ENCODE measurements around the gene SLC44A1.

SLC44A1 gene

DNA sequence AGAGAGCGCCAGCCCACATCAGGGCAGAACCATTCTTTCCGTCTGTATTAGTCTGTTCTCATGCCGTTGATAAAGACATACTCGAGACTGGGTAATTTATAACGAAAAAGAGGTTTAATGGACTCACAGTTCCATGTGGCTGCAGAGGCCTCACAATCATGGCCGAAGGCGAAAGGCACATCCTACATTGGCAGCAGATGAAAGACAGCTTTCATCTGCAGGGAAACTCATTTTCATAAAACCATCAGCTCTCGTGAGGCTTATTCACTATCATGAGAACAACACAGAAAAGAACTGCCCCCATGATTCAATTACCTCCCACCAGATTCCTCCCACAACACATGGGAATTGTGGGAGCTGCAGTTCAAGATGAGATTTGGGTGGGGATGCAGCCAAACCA, 198.7 kb downstream of the SLC44A1 start:
- TF ChIP-seq, protein P1, sequence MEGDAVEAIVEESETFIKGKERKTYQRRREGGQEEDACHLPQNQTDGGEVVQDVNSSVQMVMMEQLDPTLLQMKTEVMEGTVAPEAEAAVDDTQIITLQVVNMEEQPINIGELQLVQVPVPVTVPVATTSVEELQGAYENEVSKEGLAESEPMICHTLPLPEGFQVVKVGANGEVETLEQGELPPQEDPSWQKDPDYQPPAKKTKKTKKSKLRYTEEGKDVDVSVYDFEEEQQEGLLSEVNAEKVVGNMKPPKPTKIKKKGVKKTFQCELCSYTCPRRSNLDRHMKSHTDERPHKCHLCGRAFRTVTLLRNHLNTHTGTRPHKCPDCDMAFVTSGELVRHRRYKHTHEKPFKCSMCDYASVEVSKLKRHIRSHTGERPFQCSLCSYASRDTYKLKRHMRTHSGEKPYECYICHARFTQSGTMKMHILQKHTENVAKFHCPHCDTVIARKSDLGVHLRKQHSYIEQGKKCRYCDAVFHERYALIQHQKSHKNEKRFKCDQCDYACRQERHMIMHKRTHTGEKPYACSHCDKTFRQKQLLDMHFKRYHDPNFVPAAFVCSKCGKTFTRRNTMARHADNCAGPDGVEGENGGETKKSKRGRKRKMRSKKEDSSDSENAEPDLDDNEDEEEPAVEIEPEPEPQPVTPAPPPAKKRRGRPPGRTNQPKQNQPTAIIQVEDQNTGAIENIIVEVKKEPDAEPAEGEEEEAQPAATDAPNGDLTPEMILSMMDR (IDR thresholded peaks at IDR 0.05; ENCODE audit: control insufficient read depth, insufficient read depth, low read depth, low read length, missing control alignments) = no peak

DNA sequence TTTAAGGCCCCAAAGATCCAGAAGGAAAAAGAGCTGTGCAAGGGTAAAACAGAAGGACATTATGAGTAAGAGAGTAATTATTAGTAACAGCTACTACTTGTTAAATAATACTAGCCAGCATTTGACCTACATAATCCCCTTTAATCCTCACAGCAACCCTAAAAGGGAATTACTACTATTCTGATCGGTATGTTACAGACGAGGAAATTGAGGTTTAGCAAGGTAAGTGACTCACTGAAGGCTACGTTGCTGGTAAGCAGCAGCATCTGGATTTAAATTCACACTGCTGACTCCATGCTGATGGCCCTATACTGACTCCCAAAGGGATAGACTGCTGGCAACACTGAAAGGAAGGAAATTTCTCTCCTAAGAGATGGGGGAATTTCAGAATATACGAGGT, 199.7 kb downstream of the SLC44A1 start:
- TF ChIP-seq, protein P1 (IDR thresholded peaks at IDR 0.05; ENCODE audit: control insufficient read depth, insufficient read depth, low read depth, low read length, missing control alignments) = no peak
- no peak overlapping the region for H3K4me3 ChIP-seq (ENCODE audit: control insufficient read depth, low read depth, low read length)
- DNase-seq (ENCODE audit: low read depth) = no peak

More for the DNA sequence above, 198.7 kb downstream of the SLC44A1 start:
- no peak overlapping the region for H3K4me3 ChIP-seq (ENCODE audit: control insufficient read depth, low read depth, low read length)
- DNase-seq (ENCODE audit: low read depth) = no peak

DNA sequence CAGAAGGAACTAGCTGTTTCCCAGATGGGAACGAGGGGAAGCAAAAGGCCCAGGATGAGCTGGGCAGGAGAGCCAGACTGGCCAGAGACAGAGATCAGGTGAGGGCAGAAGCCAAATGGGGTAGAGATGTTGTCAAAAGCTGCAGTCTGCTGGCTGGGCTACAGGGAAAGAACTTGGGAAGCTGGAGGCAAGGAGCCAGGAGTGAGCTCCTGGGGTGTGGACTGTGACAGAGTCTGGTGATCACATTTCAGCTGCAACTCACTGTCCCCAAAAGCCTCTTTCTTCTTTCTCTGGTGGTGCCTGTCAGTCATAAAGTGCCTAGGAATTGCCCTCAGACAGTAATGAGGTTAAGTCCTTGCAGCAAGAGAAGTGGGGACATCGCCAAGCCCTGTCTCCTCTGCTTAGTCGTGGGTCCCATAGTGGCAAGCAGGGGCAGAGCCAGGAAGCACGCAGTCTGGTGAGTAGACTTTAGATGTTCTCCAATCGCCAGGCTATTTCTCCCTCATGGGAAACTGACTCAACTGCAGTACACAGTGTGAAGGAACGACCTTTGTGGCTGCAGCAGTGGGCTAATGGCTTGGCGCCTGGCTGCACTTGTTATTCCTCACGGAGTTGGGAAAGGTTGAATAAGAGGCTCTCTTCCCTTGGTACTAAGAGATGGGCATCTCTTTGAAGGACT, 200.9 kb downstream of the SLC44A1 start:
- DNase-seq (ENCODE audit: low read depth) = no peak
- H3K4me3 ChIP-seq (ENCODE audit: control insufficient read depth, low read depth, low read length) = no peak overlapping the region
- TF ChIP-seq, protein P1 (IDR thresholded peaks at IDR 0.05; ENCODE audit: control insufficient read depth, insufficient read depth, low read depth, low read length, missing control alignments) = no peak

DNA sequence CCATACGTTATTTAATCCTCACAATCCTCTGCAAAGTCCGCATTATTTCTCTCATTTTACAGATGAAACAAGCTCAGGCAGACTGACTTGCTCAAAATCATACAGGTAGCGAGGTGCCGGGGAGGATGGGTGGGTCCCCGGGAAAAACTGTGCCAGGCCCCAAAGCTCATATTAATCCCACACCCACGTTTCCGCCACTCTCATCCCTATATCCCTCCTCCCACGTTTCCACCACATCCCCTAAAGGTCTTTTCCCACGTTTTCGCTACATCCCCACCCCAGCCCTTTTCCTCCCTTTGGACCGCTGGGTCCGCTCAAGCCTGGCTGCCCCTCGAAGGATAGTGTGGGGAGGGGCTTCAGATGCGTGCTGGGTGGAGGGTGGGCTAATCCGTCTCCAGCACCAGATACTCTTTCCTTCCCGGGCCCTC, 202.9 kb downstream of the SLC44A1 start:
- DNase-seq (ENCODE audit: low read depth) = no peak
- TF ChIP-seq, protein P1 (IDR thresholded peaks at IDR 0.05; ENCODE audit: control insufficient read depth, insufficient read depth, low read depth, low read length, missing control alignments) = no peak
- peak overlapping the region; percentile 71 for H3K4me3 ChIP-seq (ENCODE audit: control insufficient read depth, low read depth, low read length)

- peak within 1 kb of the TSS; percentile 71 for H3K4me3 ChIP-seq (ENCODE audit: control insufficient read depth, low read depth, low read length)
- DNase-seq (ENCODE audit: low read depth) = peak; percentile 71
- TF ChIP-seq, protein P1 (IDR thresholded peaks at IDR 0.05; ENCODE audit: control insufficient read depth, insufficient read depth, low read depth, low read length, missing control alignments) = peak; percentile 34
Measured at GRCh38 chr9:105447814-105448812, 203.7 kb downstream of the SLC44A1 start, which contains the start of gene FSD1L. FSD1L (plus strand) TSS chr9:105448034; CDS start chr9:105448221, 187 bp downstream.

DNA sequence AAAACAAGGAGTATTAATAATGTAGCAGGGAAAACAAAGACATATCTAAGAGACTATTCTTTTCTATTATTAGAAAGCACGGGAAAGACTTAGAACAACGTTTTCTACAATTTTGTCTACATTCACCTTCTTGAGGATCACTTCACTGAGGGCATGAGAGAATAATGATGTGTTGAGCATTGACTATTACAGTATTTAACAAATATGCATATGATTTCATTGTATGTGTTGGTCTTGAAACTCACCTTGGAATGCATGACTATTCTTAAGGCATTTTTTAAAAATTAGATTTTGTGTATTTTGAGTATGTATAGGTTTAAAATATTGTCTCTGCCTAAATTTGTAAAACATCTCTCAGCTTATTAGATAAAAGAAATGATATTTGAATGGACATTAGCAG, 204.6 kb downstream of the SLC44A1 start:
- TF ChIP-seq, protein P1 (IDR thresholded peaks at IDR 0.05; ENCODE audit: control insufficient read depth, insufficient read depth, low read depth, low read length, missing control alignments) = no peak
- H3K4me3 ChIP-seq (ENCODE audit: control insufficient read depth, low read depth, low read length) = no peak overlapping the region; the same call in 1 of the 2 replicates
- DNase-seq (ENCODE audit: low read depth) = no peak
